ENCODE results near the gene MMP15.

The MMP15 gene

GRCh38 chr16:58047557-58048348 lies 22.2 kb downstream of the MMP15 start:
- FAIRE-seq, result no peak
- no peak for TF ChIP-seq CTCF (IDR thresholded peaks at IDR 0.05; ENCODE audit: insufficient read depth, missing control alignments)

GRCh38 chr16:58048494-58049231 lies 23.1 kb downstream of the MMP15 start:
- FAIRE-seq (no peak), DNase-seq (ENCODE audit: insufficient read length, low spot score) (no peak)
- TF ChIP-seq CTCF (IDR thresholded peaks at IDR 0.05; ENCODE audit: insufficient read depth, missing control alignments), result no peak

More at GRCh38 chr16:58047557-58048348, 22.2 kb downstream of the MMP15 start:
- no peak for DNase-seq (ENCODE audit: insufficient read length, low spot score)

GRCh38 chr16:58049232-58050185 lies 24.0 kb downstream of the MMP15 start:
- no peak for FAIRE-seq
- DNase-seq (ENCODE audit: insufficient read length, low spot score), result no peak

GRCh38 chr16:58051296-58051695 lies 25.7 kb downstream of the MMP15 start:
- TF ChIP-seq CTCF (IDR thresholded peaks at IDR 0.05; ENCODE audit: insufficient read depth, missing control alignments), result no peak
- DNase-seq (ENCODE audit: insufficient read length, low spot score) (no peak), FAIRE-seq (no peak)

More at GRCh38 chr16:58049232-58050185, 24.0 kb downstream of the MMP15 start:
- no peak for TF ChIP-seq CTCF (IDR thresholded peaks at IDR 0.05; ENCODE audit: insufficient read depth, missing control alignments)

GRCh38 chr16:58051821-58052603 lies 26.5 kb downstream of the MMP15 start:
- DNase-seq (ENCODE audit: insufficient read length, low spot score), result no peak
- no peak for FAIRE-seq
- no peak for TF ChIP-seq CTCF (IDR thresholded peaks at IDR 0.05; ENCODE audit: insufficient read depth, missing control alignments)

- DNase-seq (ENCODE audit: insufficient read length, low spot score) (no peak), FAIRE-seq (no peak)
- no peak for TF ChIP-seq CTCF (IDR thresholded peaks at IDR 0.05; ENCODE audit: insufficient read depth, missing control alignments)
Observed at GRCh38 chr16:58053682-58054005, 28.1 kb downstream of the MMP15 start.
